H1 (cell line): ENCODE results near the gene HES5. TPM values are rescaled to one million over a fixed set of nuclear protein-coding genes. Genes with fewer than 3 reads are reported as not detected.
A peak's percentile ranks its signal among the peaks of the same experiment; 100 is the strongest.

Experiments
- CTCF ChIA-PET: fragments of 300-600 bp; sonication (Branson Sonifier 250); formaldehyde crosslinking; loops from one replicate; lab custom pipeline; 2021; ENCODE audit not compliant: partially characterized antibody; lab: Charles Lee
- POLR2A ChIA-PET: fragments of 300-600 bp; sonication (Branson Sonifier 250); formaldehyde crosslinking; loops from one replicate; lab custom pipeline; 2021; ENCODE audit warnings: inconsistent platforms; ENCODE audit not compliant: partially characterized antibody; lab: Charles Lee
- DNase-seq, 2 experiments: peaks; one replicate each; pipeline versions ENCODE4 v3.0.0 to v3.0.0-alpha.2; 2010 to 2022; ENCODE audit warnings: low spot score in 2 of 2, low read depth in 1 of 2, mixed read lengths in 1 of 2
- FAIRE-seq: peaks from 2 replicates; lab custom pipeline; 2011; peaks lifted over from hg19 to GRCh38; lab: Jason Lieb, UNC
- H2AFZ ChIP-seq: 2 replicates; pipeline ENCODE4 v1.8.1; 2012; ENCODE audit warnings: low read length, inconsistent platforms
- H2AK5ac ChIP-seq: 2 replicates; pipeline ENCODE4 v1.6.1; 2013; ENCODE audit warnings: low read depth, low read length
- H2BK120ac ChIP-seq: replicated peaks from 2 replicates; pipeline ENCODE3; 2013; ENCODE audit warnings: low read depth, low read length, inconsistent platforms
- H2BK12ac ChIP-seq: 2 replicates; pipeline ENCODE4 v1.6.1; 2013; ENCODE audit warnings: low read depth, low read length
- H2BK15ac ChIP-seq: 2 replicates; pipeline ENCODE4 v1.6.1; 2013; ENCODE audit warnings: low read length
- H2BK20ac ChIP-seq: 2 replicates; pipeline ENCODE4 v1.6.1; 2013; ENCODE audit warnings: low read length
- H2BK5ac ChIP-seq: 2 replicates; pipeline ENCODE4 v1.6.1; 2013; ENCODE audit warnings: low read depth, low read length
- H3K14ac ChIP-seq: 2 replicates; pipeline ENCODE4 v1.6.1; 2013; ENCODE audit warnings: inconsistent platforms; ENCODE audit not compliant: insufficient read length
- H3K18ac ChIP-seq: 2 replicates; pipeline ENCODE4 v1.6.1; 2013; ENCODE audit warnings: low read length; ENCODE audit errors: extremely low read depth
- H3K23ac ChIP-seq: 2 replicates; pipeline ENCODE4 v1.6.1; 2013; ENCODE audit warnings: inconsistent platforms; ENCODE audit not compliant: insufficient read length
- H3K23me2 ChIP-seq: 2 replicates; pipeline ENCODE4 v1.6.1; 2013; ENCODE audit warnings: low read depth, low read length
- H3K27ac ChIP-seq: 2 replicates; pipeline ENCODE4 v1.6.1; 2011; ENCODE audit warnings: low read depth, low read length, inconsistent platforms
- H3K27me3 ChIP-seq, 4 experiments: replicated peaks in 1 of 4; 1 replicate in 1 of 4; 2 replicates in 3 of 4; pipeline versions ENCODE4 v1.6.1 to v1.8.1; 2011 to 2013; ENCODE audit warnings: low read length in 3 of 4, mild to moderate bottlenecking in 3 of 4, inconsistent platforms in 2 of 4, mixed read lengths in 2 of 4, moderate library complexity in 1 of 4; ENCODE audit not compliant: control insufficient read depth in 3 of 4, insufficient read depth in 3 of 4; ENCODE audit errors: extremely low read depth in 1 of 4
- H3K36me3 ChIP-seq, 4 experiments: 2 replicates each; pipeline versions ENCODE4 v1.6.1 to v1.8.1; 2011 to 2013; ENCODE audit warnings: mild to moderate bottlenecking in 4 of 4, low read length in 3 of 4, moderate library complexity in 2 of 4, control low read depth in 1 of 4, inconsistent platforms in 1 of 4; ENCODE audit not compliant: insufficient read depth in 4 of 4, control insufficient read depth in 2 of 4
- H3K4ac ChIP-seq: replicated peaks from 2 replicates; pipeline ENCODE3; 2013; ENCODE audit warnings: low read length, low read depth, mixed read lengths, inconsistent platforms; ENCODE audit not compliant: insufficient read length
- H3K4me1 ChIP-seq, 4 experiments: replicated peaks in 1 of 4; 1 replicate in 1 of 4; 2 replicates in 3 of 4; pipeline versions ENCODE4 v1.6.1 to v1.8.1; 2011 to 2013; ENCODE audit warnings: low read length in 3 of 4, inconsistent platforms in 2 of 4, mixed read lengths in 1 of 4; ENCODE audit not compliant: insufficient read depth in 4 of 4, control insufficient read depth in 3 of 4
- H3K4me2 ChIP-seq, 2 experiments: 2 replicates each; pipeline versions ENCODE4 v1.6.1 to v1.8.1; 2011 to 2013; ENCODE audit warnings: low read depth in 2 of 2, low read length in 2 of 2, control low read depth in 1 of 2, inconsistent platforms in 1 of 2, mild to moderate bottlenecking in 1 of 2; ENCODE audit not compliant: insufficient read depth in 1 of 2
- H3K4me3 ChIP-seq, 4 experiments: fragments of 200-600, 300-600 bp in 1 of 4; sonication (generic), shearing (Covaris generic), sonication (Bioruptor Twin) in 1 of 4; 2 replicates each; pipeline versions ENCODE4 v1.5.1 to v1.8.1; 2011 to 2016; ENCODE audit warnings: low read length in 4 of 4, low read depth in 3 of 4, control low read depth in 2 of 4, inconsistent platforms in 2 of 4, mild to moderate bottlenecking in 2 of 4, mixed read lengths in 1 of 4, moderate library complexity in 1 of 4; ENCODE audit not compliant: insufficient read depth in 2 of 4; ENCODE audit errors: extremely low read depth in 1 of 4
- H3K56ac ChIP-seq: replicated peaks from 2 replicates; pipeline ENCODE3; 2013; ENCODE audit warnings: low read depth, mild to moderate bottlenecking, mixed read lengths, low read length, inconsistent platforms; ENCODE audit not compliant: insufficient read length
- H3K79me1 ChIP-seq: 2 replicates; pipeline ENCODE4 v1.6.1; 2013; ENCODE audit warnings: low read depth, low read length, control low read depth
- H3K79me2 ChIP-seq, 2 experiments: 2 replicates each; pipeline versions ENCODE4 v1.6.1 to v1.8.1; 2012 to 2013; ENCODE audit warnings: low read length in 2 of 2, mild to moderate bottlenecking in 2 of 2, inconsistent platforms in 1 of 2; ENCODE audit not compliant: insufficient read depth in 2 of 2, control insufficient read depth in 1 of 2
- H3K9ac ChIP-seq, 4 experiments: replicated peaks in 1 of 4; 1 replicate in 1 of 4; 2 replicates in 3 of 4; pipeline versions ENCODE4 v1.6.1 to v1.8.1; 2011 to 2013; ENCODE audit warnings: low read depth in 3 of 4, low read length in 3 of 4, control low read depth in 2 of 4, mild to moderate bottlenecking in 2 of 4, moderate library complexity in 2 of 4, inconsistent platforms in 1 of 4; ENCODE audit errors: extremely low read depth in 1 of 4
- H3K9me3 ChIP-seq, 2 experiments: 2 replicates each; pipeline versions ENCODE4 v1.6.1 to v1.8.1; 2012 to 2013; ENCODE audit warnings: mild to moderate bottlenecking in 2 of 2, moderate library complexity in 2 of 2, control low read depth in 1 of 2, inconsistent platforms in 1 of 2, low read depth in 1 of 2, low read length in 1 of 2, mixed read lengths in 1 of 2; ENCODE audit not compliant: insufficient read depth in 2 of 2
- H4K20me1 ChIP-seq, 2 experiments: replicated peaks in 1 of 2; 2 replicates each; pipeline versions ENCODE3 to v1.8.1; 2011 to 2013; ENCODE audit warnings: inconsistent platforms in 2 of 2, low read length in 2 of 2, mild to moderate bottlenecking in 1 of 2; ENCODE audit not compliant: insufficient read depth in 2 of 2, control insufficient read depth in 1 of 2
- H4K5ac ChIP-seq: 2 replicates; pipeline ENCODE4 v1.6.1; 2013; ENCODE audit warnings: low read length, low read depth, mixed read lengths, inconsistent platforms; ENCODE audit not compliant: insufficient read length
- H4K8ac ChIP-seq: 2 replicates; pipeline ENCODE4 v1.8.0; 2013; ENCODE audit warnings: mild to moderate bottlenecking, moderate library complexity, low read length, inconsistent platforms; ENCODE audit not compliant: insufficient read depth; ENCODE audit errors: extremely low read depth
- H4K91ac ChIP-seq: replicated peaks from 2 replicates; pipeline ENCODE3; 2013; ENCODE audit warnings: low read length, mixed read lengths, inconsistent platforms; ENCODE audit not compliant: insufficient read length
- BACH1 ChIP-seq: IDR thresholded peaks from 2 replicates; pipeline ENCODE4 v1.6.1; 2012; ENCODE audit warnings: low read length, improper control_type of control experiment
- CTCF ChIP-seq, 3 experiments: IDR thresholded peaks; 1 replicate in 2 of 3; 2 replicates in 1 of 3; pipeline versions ENCODE4 v1.5.1 to v1.6.1; 2011; ENCODE audit warnings: low read length in 3 of 3, mild to moderate bottlenecking in 3 of 3, inconsistent platforms in 2 of 3, low read depth in 1 of 3, moderate library complexity in 1 of 3; ENCODE audit not compliant: insufficient read depth in 1 of 3; ENCODE audit errors: control extremely low read depth in 1 of 3
- E2F6 ChIP-seq: IDR thresholded peaks from 2 replicates; pipeline ENCODE4 v1.6.1; 2012; ENCODE audit warnings: inconsistent platforms
- KDM5A ChIP-seq: fragments of 200-600 bp; IDR thresholded peaks from 2 replicates; pipeline ENCODE4 v1.7.1; 2012; ENCODE audit warnings: mild to moderate bottlenecking, low read length, inconsistent platforms, mixed read lengths
- MAX ChIP-seq: IDR thresholded peaks from 2 replicates; pipeline ENCODE4 v1.6.1; 2012; ENCODE audit warnings: inconsistent platforms
- SIRT6 ChIP-seq: IDR thresholded peaks from one replicate; pipeline ENCODE4 v1.7.1; 2012; ENCODE audit warnings: low read length, inconsistent platforms
- WGBS, 2 experiments: shearing (Covaris generic) in 1 of 2; methylation state at CpG; one replicate each; pipeline versions ENCODE4 v1.1.6 to v1.1.7; 2013 to 2015; ENCODE audit warnings: low lambda C conversion rate in 2 of 2, mixed read lengths in 2 of 2, inconsistent platforms in 1 of 2, low coverage in 1 of 2, missing lambda C conversion rate in 1 of 2; ENCODE audit not compliant: insufficient replicate concordance in 2 of 2, insufficient coverage in 1 of 2, insufficient read length in 1 of 2; ENCODE audit errors: extremely low coverage in 1 of 2, missing lambda C conversion rate in 1 of 2; 5-methylcytosine and 5-hydroxymethylcytosine counted together
- polyA plus RNA-seq, 7 experiments: library from polyadenylated mRNA; depleted of rRNA in 3 of 7; stranded (reverse) in 5 of 7; unstranded in 2 of 7; fragments of >200 nt in 5 of 7; fragments of 200-250 nt in 2 of 7; gene quantifications; 1 replicate in 5 of 7; 2 replicates in 1 of 7; 4 replicates in 1 of 7; pipeline versions ENCODE4 v1.2.1 to v1.2.3, GENCODE V29; 2011 to 2013; ENCODE audit warnings: missing spikeins in 2 of 7, mixed read lengths in 2 of 7
- total RNA-seq: library from RNA; stranded (reverse); fragmentation: NEBNext Ultra II Directional; extraction: Animal tissue kit (Norgen Biotek cat#: 25700); gene quantifications from 2 replicates; pipeline ENCODE4 v1.2.1, GENCODE V29; 2021

Gene HES5
- total and polyA plus RNA-seq, 2 of the 8 experiments (the other 6 are each of a cell fraction or from before 2014, with no cell fraction given), result 0.22 TPM; not detected in 1

GRCh38 chr1:2553871-2554620, 24.0 kb upstream of the HES5 start:
- no peaks in the 10 kb centered on the region for H3K79me1 ChIP-seq
- no peak overlapping the region for H3K56ac ChIP-seq
- H3K18ac ChIP-seq, result no peak overlapping the region
- H3K14ac ChIP-seq, result no peak overlapping the region
- H3K79me2 ChIP-seq, result no peaks in the 10 kb centered on the region
- H2BK20ac ChIP-seq, result no peak overlapping the region
- no peak overlapping the region for H2BK15ac ChIP-seq
- no peaks in the 10 kb centered on the region for H3K23me2 ChIP-seq
- H3K27ac ChIP-seq, result no peak overlapping the region
- H3K23ac ChIP-seq, result no peak overlapping the region
- CTCF ChIA-PET, result no interaction called here
- no peak overlapping the region for H2AK5ac ChIP-seq
- H4K5ac ChIP-seq, result no peak overlapping the region
- no peak overlapping the region for H2AFZ ChIP-seq
- H3K4me2 ChIP-seq, result no peak overlapping the region
- POLR2A ChIA-PET, result no interaction called here
- H3K9me3 ChIP-seq, result no peaks in the 10 kb centered on the region; a peak in 1 of 4 replicates
- no peak overlapping the region for H2BK12ac ChIP-seq
- DNase-seq, result no peak
- no peaks in the 10 kb centered on the region for H3K27me3 ChIP-seq
- peaks cover 0 to 6% (median 0%) of the 10 kb centered on the region in 4 experiments; a peak in 3 of 7 replicates for H3K4me1 ChIP-seq
- no peak overlapping the region for H3K4ac ChIP-seq
- H3K4me3 ChIP-seq, result no peak overlapping the region
- 89% methylated on average over 21 of the region's 30 CpGs; no CpG with 5 or more reads in 1 of the 2 experiments for WGBS, 2 experiments
- H2BK5ac ChIP-seq, result no peak overlapping the region
- no peaks in the 10 kb centered on the region for H4K20me1 ChIP-seq
- no peak overlapping the region for H3K9ac ChIP-seq
- H2BK120ac ChIP-seq, result no peak overlapping the region
- H3K36me3 ChIP-seq, result no peaks in the 10 kb centered on the region
- FAIRE-seq, result no peak
- peak overlapping the region; percentile 51; the same call in 1 of the 2 replicates for H4K8ac ChIP-seq
- no peak overlapping the region for H4K91ac ChIP-seq
- TF ChIP-seq CTCF (IDR thresholded peaks at IDR 0.05; ENCODE audit: control extremely low read depth in 1 of 3, insufficient read depth in 1 of 3, low read depth in 1 of 3, low read length in 3 of 3) (no peak), SIRT6 (no peak), BACH1 (no peak), MAX (no peak), E2F6 (no peak), KDM5A (no peak)
